Type B pancreatic cell (in vitro differentiated cells): ENCODE results near the gene LMOD1. TPM values are rescaled to one million over a fixed set of nuclear protein-coding genes. Genes with fewer than 3 reads are reported as not detected.

Experiments
- DNase-seq: peaks from one replicate; pipeline ENCODE4 v3.0.0; 2021; ENCODE audit warnings: mixed read lengths; ENCODE audit not compliant: unreplicated experiment; ENCODE audit errors: extremely low spot score
- H3K27ac Mint-ChIP-seq: 2 replicates; pipeline ENCODE4 v1.8.0; 2021; ENCODE audit warnings: mild to moderate bottlenecking, mixed read lengths
- H3K27me3 Mint-ChIP-seq: 2 replicates; pipeline ENCODE4 v1.8.0; 2021; ENCODE audit warnings: mixed read lengths
- H3K36me3 Mint-ChIP-seq: 2 replicates; pipeline ENCODE4 v1.8.0; 2021; ENCODE audit warnings: mixed read lengths
- H3K4me1 Mint-ChIP-seq: one replicate; pipeline ENCODE4 v1.8.0; 2021; ENCODE audit warnings: mixed read lengths; ENCODE audit not compliant: unreplicated experiment
- H3K4me3 Mint-ChIP-seq: 2 replicates; pipeline ENCODE4 v1.8.0; 2021; ENCODE audit warnings: mild to moderate bottlenecking, mixed read lengths
- H3K9me3 Mint-ChIP-seq: 2 replicates; pipeline ENCODE4 v1.8.0; 2021; ENCODE audit warnings: mixed read lengths
- total RNA-seq: library from RNA; stranded (reverse); gene quantifications from 2 replicates; pipeline ENCODE4 v1.2.1, GENCODE V29; 2021; ENCODE audit warnings: low replicate concordance
- TF ChIP-seq, protein P1 (sequence below): fragments of 200-600 bp; sonication (generic); conservative IDR thresholded peaks from 2 replicates; pipeline ENCODE4 v1.5.0; 2021; ENCODE audit warnings: antibody characterized with exemption, mild to moderate bottlenecking

LMOD1 gene
- total RNA-seq, 1 donor from 2014 or later: 3.7 TPM

- Mint-ChIP-seq H3K4me1 (peaks cover 12% of the 10 kb centered on the region), H3K9me3 (no peaks in the 10 kb centered on the region)
- TF ChIP-seq, protein P1, sequence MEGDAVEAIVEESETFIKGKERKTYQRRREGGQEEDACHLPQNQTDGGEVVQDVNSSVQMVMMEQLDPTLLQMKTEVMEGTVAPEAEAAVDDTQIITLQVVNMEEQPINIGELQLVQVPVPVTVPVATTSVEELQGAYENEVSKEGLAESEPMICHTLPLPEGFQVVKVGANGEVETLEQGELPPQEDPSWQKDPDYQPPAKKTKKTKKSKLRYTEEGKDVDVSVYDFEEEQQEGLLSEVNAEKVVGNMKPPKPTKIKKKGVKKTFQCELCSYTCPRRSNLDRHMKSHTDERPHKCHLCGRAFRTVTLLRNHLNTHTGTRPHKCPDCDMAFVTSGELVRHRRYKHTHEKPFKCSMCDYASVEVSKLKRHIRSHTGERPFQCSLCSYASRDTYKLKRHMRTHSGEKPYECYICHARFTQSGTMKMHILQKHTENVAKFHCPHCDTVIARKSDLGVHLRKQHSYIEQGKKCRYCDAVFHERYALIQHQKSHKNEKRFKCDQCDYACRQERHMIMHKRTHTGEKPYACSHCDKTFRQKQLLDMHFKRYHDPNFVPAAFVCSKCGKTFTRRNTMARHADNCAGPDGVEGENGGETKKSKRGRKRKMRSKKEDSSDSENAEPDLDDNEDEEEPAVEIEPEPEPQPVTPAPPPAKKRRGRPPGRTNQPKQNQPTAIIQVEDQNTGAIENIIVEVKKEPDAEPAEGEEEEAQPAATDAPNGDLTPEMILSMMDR: no peak
Observed at GRCh38 chr1:201894343-201895119, 51.8 kb downstream of the LMOD1 start.

GRCh38 chr1:201893431-201893830, 52.9 kb downstream of the LMOD1 start:
- no peak overlapping the region for H3K27ac Mint-ChIP-seq
- H3K36me3 Mint-ChIP-seq: no peaks in the 10 kb centered on the region
- no peak overlapping the region for H3K4me3 Mint-ChIP-seq
- peaks cover 12% of the 10 kb centered on the region for H3K4me1 Mint-ChIP-seq
- no peaks in the 10 kb centered on the region for H3K9me3 Mint-ChIP-seq
- H3K27me3 Mint-ChIP-seq: peaks cover 12% of the 10 kb centered on the region
- no peak for DNase-seq
- TF ChIP-seq, protein P1: no peak

More at GRCh38 chr1:201894343-201895119, 51.8 kb downstream of the LMOD1 start:
- peaks cover 3% of the 10 kb centered on the region for H3K36me3 Mint-ChIP-seq
- no peak overlapping the region for H3K4me3 Mint-ChIP-seq
- peaks cover 10% of the 10 kb centered on the region for H3K27me3 Mint-ChIP-seq
- DNase-seq: no peak
- H3K27ac Mint-ChIP-seq: no peak overlapping the region

DNA sequence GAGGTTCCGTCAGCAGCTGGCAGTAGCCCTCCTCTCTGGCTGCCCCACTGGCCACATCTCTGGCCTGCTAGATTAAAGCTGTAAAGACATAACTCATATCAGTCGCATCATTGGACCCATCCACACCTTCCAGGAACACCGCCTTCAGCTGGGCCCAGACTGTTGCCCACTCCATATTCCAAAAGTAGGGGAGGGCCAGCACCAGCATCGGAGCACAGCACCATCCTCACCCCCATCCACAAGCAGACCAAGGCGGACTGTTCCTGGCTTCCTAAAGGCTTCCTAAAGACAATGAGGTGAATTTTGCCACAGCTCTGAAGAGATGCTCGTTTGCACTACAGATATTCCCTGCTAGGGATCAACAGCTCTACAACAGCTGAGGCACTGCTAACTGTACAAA, 54.1 kb downstream of the LMOD1 start:
- Mint-ChIP-seq H3K27ac (no peak overlapping the region), H3K36me3 (no peaks in the 10 kb centered on the region), H3K27me3 (peaks cover 22% of the 10 kb centered on the region), H3K4me3 (no peak overlapping the region), H3K4me1 (peaks cover 12% of the 10 kb centered on the region), H3K9me3 (no peaks in the 10 kb centered on the region)
- no peak for DNase-seq
- TF ChIP-seq, protein P1: no peak

DNA sequence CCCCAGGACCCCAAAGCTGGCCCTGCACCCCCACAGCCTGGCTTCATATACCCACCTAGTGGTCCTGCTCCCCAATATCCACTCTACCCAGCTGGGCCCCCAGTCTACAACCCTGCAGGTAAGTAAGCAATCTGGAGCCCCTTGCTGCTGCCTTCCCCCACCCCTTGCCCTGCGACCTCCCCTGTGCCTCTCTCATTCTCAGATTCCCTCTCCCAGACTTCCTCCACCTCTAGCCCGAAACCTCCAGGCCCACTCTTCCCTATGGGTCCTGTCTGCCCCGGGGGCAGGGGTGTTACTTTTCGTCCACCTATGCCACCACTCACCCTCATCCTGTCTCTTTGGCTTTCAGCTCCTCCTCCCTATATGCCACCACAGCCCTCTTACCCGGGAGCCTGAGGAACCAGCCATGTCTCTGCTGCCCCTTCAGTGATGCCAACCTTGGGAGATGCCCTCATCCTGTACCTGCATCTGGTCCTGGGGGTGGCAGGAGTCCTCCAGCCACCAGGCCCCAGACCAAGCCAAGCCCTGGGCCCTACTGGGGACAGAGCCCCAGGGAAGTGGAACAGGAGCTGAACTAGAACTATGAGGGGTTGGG, 54.8 kb downstream of the LMOD1 start:
- H3K9me3 Mint-ChIP-seq: no peaks in the 10 kb centered on the region
- DNase-seq: no peak
- TF ChIP-seq, protein P1: no peak
- peaks cover 28% of the 10 kb centered on the region for H3K27me3 Mint-ChIP-seq
- H3K4me3 Mint-ChIP-seq: no peak overlapping the region
- H3K36me3 Mint-ChIP-seq: no peaks in the 10 kb centered on the region
- H3K4me1 Mint-ChIP-seq: peaks cover 12% of the 10 kb centered on the region
- H3K27ac Mint-ChIP-seq: no peak overlapping the region

DNA sequence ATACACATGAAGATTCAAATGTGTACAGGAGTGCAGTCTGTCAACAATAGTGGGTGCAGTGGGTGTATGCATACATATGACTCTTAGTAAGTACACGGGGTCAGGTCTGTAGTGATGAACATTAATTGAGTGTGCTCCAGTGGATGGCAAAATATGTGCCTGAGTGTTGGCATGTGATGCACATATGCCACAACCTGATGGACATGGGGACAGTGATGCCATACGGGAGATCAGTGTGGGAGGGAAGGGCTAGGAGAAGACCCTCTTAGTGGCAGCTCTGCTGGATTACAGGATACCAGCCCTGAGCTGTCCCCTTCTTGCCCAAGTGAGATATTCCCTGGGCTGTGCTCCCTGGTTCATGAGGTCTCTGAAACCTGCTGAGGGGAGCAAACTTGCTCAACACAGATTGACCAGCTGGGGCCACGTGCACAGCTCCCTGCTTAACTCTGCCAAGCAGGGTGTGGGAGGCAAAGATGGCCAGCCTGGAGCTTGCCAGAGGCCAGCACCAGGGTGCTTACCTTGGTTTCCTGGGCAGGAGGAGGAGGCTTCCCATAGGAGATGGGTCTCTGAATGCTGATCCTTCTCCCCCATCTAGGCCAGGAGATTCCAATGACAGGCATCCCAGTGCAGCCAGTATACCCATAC, 55.4 kb downstream of the LMOD1 start:
- no peaks in the 10 kb centered on the region for H3K9me3 Mint-ChIP-seq
- no peaks in the 10 kb centered on the region for H3K36me3 Mint-ChIP-seq
- peak overlapping the region; percentile 58 for H3K4me3 Mint-ChIP-seq
- DNase-seq: no peak
- peaks cover 29% of the 10 kb centered on the region for H3K27me3 Mint-ChIP-seq
- H3K4me1 Mint-ChIP-seq: peaks cover 7% of the 10 kb centered on the region
- H3K27ac Mint-ChIP-seq: no peak overlapping the region
- TF ChIP-seq, protein P1: no peak
